Subcutaneous adipose tissue (tissue), 4 donors: ENCODE data around the gene RAB30. TPM values are rescaled to one million over a fixed set of nuclear protein-coding genes. Genes with fewer than 3 reads are reported as not detected.

ENCODE experiments used
- total RNA-seq, 4 donors: library from RNA; depleted of rRNA; stranded (reverse); fragments of >200 nt; gene quantifications; one replicate each; pipeline ENCODE4 v1.1.0, GENCODE V29; 2016
- TF ChIP-seq, protein P1 (sequence below): fragments of 450-650 bp; IDR thresholded peaks from one replicate; pipeline ENCODE4 v1.5.1; 2016; ENCODE audit warnings: low read depth, mild to moderate bottlenecking, control low read depth, antibody characterized with exemption, moderate library complexity

RAB30 gene
- total RNA-seq, 4 donors from 2014 or later = 18.8 to 34.1 (median 27.5) TPM

DNA sequence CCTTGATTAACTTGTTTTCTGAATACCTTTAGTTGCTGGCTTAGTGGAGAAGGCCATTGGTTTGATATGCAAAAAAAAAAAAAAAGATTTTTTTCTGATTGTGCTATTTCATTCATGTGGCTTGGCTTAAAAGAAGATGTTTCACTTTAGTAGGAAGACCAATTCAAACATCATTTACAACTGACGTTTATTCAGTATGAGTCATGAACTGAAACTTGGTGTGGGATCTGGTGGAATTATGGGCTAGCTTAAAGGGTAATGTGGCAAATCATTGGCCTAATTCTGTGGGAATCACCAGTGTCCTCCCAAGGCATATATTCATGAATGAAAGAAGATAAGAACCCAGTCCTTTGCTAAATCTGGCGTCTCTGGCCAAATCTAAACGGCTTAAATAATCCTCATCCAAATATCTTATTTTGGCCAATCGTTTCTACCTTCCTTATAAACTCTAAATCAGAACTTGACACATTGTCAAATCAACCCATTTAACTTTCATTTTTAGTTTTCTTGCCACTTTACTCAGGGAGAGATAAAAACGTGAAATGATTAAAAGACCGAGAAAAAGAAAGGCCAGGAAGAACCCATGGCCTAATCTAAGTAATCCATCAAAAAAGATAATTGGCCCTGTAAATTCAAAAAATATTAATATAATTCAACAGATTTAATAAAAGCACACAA is 93.1 kb downstream of the RAB30 start:
- TF ChIP-seq, protein P1, sequence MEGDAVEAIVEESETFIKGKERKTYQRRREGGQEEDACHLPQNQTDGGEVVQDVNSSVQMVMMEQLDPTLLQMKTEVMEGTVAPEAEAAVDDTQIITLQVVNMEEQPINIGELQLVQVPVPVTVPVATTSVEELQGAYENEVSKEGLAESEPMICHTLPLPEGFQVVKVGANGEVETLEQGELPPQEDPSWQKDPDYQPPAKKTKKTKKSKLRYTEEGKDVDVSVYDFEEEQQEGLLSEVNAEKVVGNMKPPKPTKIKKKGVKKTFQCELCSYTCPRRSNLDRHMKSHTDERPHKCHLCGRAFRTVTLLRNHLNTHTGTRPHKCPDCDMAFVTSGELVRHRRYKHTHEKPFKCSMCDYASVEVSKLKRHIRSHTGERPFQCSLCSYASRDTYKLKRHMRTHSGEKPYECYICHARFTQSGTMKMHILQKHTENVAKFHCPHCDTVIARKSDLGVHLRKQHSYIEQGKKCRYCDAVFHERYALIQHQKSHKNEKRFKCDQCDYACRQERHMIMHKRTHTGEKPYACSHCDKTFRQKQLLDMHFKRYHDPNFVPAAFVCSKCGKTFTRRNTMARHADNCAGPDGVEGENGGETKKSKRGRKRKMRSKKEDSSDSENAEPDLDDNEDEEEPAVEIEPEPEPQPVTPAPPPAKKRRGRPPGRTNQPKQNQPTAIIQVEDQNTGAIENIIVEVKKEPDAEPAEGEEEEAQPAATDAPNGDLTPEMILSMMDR = no peak

DNA sequence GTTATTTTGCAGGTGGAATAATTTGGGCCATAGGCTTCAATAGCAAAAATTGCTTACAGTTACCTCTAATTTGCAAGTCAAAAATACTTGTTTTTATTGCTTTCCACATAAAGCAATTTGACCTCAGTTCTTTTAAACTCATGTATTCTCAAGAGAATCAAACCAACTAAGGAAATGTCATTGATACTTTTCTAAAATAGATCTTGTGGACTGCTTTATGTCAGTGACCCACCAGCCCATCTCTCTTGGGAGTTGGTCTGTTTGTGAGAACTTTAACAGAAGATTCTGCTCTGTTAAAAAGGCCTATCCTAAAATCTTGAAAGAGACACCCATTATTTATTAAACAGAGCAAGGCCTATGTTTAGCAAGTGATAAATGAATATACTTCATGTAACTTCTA is 94.9 kb downstream of the RAB30 start:
- TF ChIP-seq, protein P1 = no peak

DNA sequence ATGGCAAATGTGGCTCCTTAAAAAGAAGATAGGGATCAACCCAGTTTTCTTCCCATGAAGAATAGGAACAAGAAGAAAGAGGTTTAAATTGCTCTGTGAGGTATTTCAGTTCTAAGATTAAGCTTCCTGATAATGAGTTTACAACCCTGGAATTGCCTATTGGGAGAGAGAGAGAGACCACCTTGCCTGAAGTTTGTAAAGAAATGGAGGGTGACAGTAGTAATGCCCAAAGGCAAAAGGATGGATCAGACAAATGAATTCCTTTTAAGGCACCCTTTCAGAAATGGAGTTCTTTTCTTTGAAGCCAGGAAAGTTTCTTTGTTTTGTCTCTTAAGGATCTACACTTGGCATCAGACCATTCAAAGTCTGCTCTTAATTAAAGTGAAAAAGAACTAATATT is 95.8 kb downstream of the RAB30 start:
- TF ChIP-seq, protein P1 = no peak

DNA sequence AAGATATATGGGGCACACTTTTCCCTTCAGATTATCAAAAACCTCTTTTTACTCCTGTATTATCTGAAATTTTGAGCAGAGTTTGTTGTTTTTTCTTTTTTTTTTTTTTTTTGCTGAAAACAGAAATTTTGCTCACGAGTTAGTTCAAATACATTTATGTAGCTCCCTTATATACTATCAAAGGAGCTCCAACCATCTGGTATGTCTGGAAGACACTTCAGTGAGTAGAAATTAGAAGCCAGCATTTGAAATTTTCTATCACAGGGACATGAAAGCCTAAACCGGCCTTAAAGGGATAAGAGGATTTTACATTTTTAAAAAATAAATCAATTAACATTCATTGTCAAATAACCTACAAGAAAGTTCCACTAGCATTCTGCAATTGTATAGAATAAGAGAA is 96.8 kb downstream of the RAB30 start:
- TF ChIP-seq, protein P1 = no peak

DNA sequence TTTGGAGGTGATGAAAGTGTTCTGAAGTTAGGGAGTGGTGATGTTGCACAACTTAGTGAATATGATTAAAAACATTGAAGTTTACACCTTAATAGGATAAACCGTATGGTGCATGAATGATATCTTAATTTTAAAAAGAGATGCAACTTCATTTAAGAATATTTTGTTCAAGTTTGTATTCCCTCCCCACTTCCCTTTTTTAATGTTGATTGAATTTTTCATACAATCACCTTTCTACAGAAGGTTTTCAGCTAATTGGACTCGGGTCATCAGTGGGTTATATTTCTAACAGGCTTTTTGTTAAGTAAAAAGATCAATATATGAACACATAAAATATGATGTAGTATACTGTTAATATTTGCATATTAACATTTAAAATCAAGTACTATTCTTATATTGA is 97.6 kb downstream of the RAB30 start:
- TF ChIP-seq, protein P1 = no peak

DNA sequence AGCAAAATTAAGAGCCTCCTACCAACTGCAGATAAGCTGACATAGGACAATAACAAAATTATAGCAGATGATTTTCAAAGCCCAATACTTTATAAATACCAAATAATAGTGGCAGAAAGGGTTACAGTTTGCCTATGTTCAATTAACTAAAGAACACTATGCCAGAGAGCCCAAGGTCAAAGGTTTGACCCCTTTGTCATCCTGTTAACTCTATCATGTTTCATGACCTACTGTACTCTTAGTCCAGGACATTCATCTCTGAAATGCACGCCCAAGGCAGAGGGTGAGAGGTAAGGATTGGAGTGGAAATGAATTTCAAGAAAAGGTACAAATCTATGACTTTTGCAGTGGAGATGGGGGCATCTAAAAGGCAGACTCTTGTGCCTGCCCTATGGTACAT is 99.6 kb downstream of the RAB30 start:
- TF ChIP-seq, protein P1 = no peak

DNA sequence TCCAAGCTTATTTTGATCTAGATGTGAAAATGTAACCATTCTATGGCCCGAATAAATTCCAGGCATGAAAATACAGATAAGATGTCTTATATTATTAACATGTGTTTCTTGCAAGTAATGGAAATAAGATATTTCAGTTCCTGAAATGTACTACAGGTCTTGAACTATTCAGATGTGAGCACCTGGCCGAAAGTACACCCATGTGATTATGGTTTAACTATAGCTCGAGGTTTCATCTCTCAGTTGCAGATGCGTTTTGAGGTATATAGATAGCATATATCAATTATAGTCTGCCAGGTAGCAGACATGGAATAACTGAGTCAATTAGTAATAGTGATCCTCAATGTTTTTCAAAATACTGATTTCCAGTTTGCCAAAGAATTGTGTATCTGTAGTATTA is 101.9 kb downstream of the RAB30 start:
- TF ChIP-seq, protein P1 = no peak
